HG03378 (cell line): ENCODE results near the gene BANP.
"Not testable (repeated sequence)": the region's sequence is repeated elsewhere in the genome, so short reads cannot be mapped to it uniquely, and the experiment has no call there.

Experiments used
- ATAC-seq: cut with Tn5 transposase; IDR thresholded peaks from one replicate; pipeline ENCODE4 v1.9.1; 2021; ENCODE audit warnings: mild to moderate bottlenecking, moderate library complexity; ENCODE audit not compliant: unreplicated experiment

BANP gene

GRCh38 chr16:88118376-88118775, 167.1 kb downstream of the BANP start:
- no peak for ATAC-seq

- ATAC-seq = not testable (repeated sequence)
Observed at GRCh38 chr16:88118852-88119741, 167.9 kb downstream of the BANP start.

GRCh38 chr16:88119881-88120751, 168.9 kb downstream of the BANP start:
- ATAC-seq = not testable (repeated sequence)

GRCh38 chr16:88120812-88121211, 169.6 kb downstream of the BANP start:
- no peak for ATAC-seq

GRCh38 chr16:88121391-88121790, 170.2 kb downstream of the BANP start:
- not testable (repeated sequence) for ATAC-seq

- no peak for ATAC-seq
Observed at GRCh38 chr16:88121886-88122580, 170.8 kb downstream of the BANP start.
